Left cardiac atrium (tissue), 4 donors: Measurements from ENCODE around the gene KSR2. TPM values are rescaled to one million over a fixed set of nuclear protein-coding genes. Genes with fewer than 3 reads are reported as not detected.

ENCODE experiments used
- ATAC-seq, 2 donors: fragments of 200-7000 bp; cut with Tn5 transposase; one replicate each; pipeline ENCODE4 v1.9.1; 2020; ENCODE audit warnings: mild to moderate bottlenecking in 2 of 2, moderate library complexity in 2 of 2
- DNase-seq: peaks from one replicate; pipeline ENCODE4 v3.0.0-alpha.2; 2020
- intact Hi-C, 2 donors: fragments of 100-400 bp; cut with DNase I; formaldehyde crosslinking; loops; one replicate each; pipeline versions ENCODE4 v1.14.1 to v1.15.1; 2022 to 2023
- total RNA-seq, 2 donors: library from RNA; stranded (reverse); fragmentation: NEBNext Ultra II Directional; extraction: Animal tissue kit (Norgen Biotek cat#: 25700); gene quantifications; one replicate each; pipeline ENCODE4 v1.2.1, GENCODE V29; 2021
- donor health status: DM: no; HTN: yes; CAD: no.
- donor health status: DM: no; HTN: yes; CAD: no; lungs with severe emphysema.
- donor health status: DM: yes; HTN: yes; CAD: no.
- donor health status: Dilated cardiomyopathy.

The KSR2 gene
- total RNA-seq, 2 donors from 2014 or later, result under 0.01 to 0.05 TPM

DNA sequence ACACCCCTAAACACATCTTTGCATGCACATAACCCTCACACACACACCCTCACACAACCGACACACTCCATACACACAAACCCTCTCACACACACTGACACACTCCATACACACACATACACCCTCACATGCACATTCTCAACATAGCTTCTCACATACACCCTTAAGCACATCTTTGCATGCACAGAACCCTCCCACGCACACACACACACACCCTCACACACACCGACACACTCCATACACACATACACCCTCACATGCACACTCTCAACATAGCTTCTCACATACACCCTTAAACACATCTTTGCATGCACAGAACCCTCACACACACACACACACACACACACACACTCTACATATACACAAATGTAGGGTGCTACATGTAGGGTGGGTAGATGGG, 534.9 kb downstream of the KSR2 start:
- DNase-seq, result no peak
- no peak for ATAC-seq
- intact Hi-C loops, result no loop called here

- DNase-seq (no peak), ATAC-seq (no peak)
- intact Hi-C loops, result no loop called here
Observed at GRCh38 chr12:117430246-117430645, 538.5 kb downstream of the KSR2 start.

GRCh38 chr12:117427211-117427610, 541.6 kb downstream of the KSR2 start:
- ATAC-seq (no peak), DNase-seq (no peak)
- intact Hi-C loops, result no loop called here

- DNase-seq, result no peak
- no peak for ATAC-seq
- intact Hi-C loops, result no loop called here
Observed at GRCh38 chr12:117421987-117422386, 546.8 kb downstream of the KSR2 start.

- intact Hi-C loops, result no loop called here
- DNase-seq (no peak), ATAC-seq (no peak)
Observed at GRCh38 chr12:117421068-117421752, 547.6 kb downstream of the KSR2 start.

- DNase-seq, result no peak
- ATAC-seq, result no peak
- intact Hi-C loops, result no loop called here
Observed at GRCh38 chr12:117417004-117417403, 551.8 kb downstream of the KSR2 start.

- ATAC-seq (peak; percentile 45 to 82), DNase-seq (peak; percentile 29)
- intact Hi-C loops, result no loop called here
Observed at GRCh38 chr12:117412465-117413188, 556.2 kb downstream of the KSR2 start.

GRCh38 chr12:117409286-117409685, 559.5 kb downstream of the KSR2 start:
- intact Hi-C loops, result no loop called here
- ATAC-seq (no peak), DNase-seq (no peak)

DNA sequence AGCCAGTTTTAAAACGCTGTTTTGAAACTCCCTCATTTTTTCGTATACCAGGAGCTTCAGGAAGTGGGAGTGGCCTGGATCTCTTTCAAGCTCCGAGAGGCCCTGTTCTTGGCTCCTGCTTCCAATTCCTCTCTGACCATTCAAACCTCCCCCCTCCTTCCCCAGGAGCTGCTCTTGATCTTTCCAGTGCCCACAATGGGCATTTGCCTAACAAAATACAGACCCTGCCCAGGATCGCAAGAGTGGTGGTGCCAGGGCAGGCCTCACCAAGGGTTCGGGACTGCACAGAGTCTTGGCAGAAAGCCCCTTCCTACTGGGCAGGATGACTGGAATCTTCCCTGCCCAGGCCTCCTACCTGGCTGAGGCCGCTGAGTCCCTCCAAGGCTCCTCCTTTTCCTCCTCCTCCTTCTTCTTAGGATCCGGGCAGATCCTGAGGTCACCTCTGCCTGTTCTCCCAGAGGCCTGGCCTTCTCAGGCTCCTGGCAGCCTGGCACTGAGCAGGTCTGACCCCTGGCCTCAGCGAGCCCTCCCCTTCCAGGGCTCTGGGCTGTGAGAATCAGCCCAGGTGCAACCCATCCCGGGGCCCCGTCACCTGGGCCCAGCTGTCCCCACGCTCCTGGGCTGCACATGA, 560.5 kb downstream of the KSR2 start:
- DNase-seq (peak; percentile 58), ATAC-seq (peak; percentile 80 to 86)
- intact Hi-C loops, result no loop called here

DNA sequence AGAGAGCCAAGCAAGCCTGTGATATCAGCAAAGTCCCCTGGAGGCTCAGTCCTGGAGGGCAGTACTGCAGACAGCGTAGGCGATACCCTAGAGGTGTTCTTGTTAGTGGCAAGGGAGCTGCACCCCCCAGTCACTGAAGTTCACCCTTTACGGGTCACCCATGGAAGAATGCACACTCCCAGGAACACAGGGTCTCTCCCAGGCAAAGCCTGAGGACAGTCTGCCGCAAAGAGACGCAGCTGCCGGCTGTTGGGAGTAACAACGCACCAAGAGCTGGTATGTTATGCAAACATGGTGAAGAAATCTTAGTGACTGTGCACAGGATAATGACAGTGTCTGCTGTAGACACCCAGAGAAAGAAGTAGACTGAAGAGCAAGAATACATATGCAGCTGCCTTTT, 563.9 kb downstream of the KSR2 start:
- DNase-seq (no peak), ATAC-seq (no peak)
- intact Hi-C loops, result no loop called here

DNA sequence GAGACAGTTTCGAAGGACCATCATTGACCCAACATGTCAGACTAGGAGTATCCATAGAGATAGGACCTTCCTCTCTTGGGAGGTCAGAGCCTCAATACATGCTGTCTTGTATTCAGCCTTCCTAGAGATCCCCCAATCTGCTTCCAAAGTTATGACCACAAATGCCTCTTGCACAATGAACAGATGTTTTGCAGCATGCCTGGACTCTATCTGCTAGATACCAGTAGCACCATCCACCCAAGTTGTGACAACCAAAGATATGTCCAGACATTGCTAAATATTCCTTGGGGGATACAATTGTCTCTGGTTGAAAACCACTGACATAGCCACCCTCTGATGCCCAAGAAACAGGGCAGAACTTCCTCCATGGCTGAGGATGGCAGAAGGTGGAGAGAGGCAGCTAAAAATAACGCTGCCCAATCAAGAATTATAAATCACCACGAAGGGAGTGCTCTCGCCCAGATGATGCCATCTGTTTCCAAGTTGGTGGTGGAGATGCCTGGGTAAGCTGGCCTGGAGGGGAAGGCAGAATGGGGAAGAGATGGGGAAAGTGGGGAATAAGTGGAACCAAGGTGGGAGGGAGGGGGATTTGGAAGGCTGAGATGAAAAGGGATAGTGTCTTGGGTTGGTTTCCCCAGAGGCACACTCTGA, 564.5 kb downstream of the KSR2 start:
- ATAC-seq (no peak), DNase-seq (no peak)
- intact Hi-C loops, result no loop called here

DNA sequence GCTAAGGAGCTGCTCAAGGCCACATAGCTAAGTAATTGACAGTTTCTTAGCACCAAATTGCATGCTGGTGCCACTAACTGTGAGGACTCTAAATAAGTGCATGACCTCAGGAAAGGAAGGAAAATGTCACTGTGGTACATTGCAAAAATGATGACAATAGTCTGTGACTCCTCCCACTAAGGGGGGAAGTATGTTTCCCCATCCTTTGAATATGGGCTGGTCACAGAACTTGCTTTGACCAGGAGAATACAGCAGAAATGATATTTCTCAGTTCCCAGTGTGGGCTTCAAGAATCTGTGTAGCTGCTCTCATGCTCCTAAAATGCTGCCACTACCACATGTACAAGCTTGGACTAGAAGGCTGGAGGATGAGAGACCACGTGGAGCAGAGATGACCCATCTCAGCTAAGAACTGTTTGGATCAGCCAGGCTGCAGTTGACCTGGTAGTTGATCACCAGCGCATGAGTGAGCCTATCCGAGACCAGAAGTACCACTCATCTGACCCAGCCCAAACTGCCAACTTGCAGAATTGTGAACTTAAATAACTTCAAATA, 565.1 kb downstream of the KSR2 start:
- intact Hi-C loops, result no loop called here
- ATAC-seq, result no peak
- no peak for DNase-seq

Other genes starting within 250 kb of the KSR2 start
- 1 to 10 TPM; 4.9 to 7.7 TPM for gene RFC5, start 47.7 kb upstream of the KSR2 start, total RNA-seq
- 10 to 100 TPM; 77.6 to 83.4 TPM for gene WSB2, start 92.2 kb upstream of the KSR2 start, total RNA-seq
- gene VSIG10, start 135.0 kb upstream of the KSR2 start, total RNA-seq, result 10 to 100 TPM in 1 of 2 donors, 1 to 10 TPM in 1; 9.3 to 17.2 TPM
- gene PEBP1, start 167.1 kb upstream of the KSR2 start, total RNA-seq, result 100 to 1,000 TPM; 315 to 322 TPM